ENCODE results near the gene KDM5D.

DNA sequence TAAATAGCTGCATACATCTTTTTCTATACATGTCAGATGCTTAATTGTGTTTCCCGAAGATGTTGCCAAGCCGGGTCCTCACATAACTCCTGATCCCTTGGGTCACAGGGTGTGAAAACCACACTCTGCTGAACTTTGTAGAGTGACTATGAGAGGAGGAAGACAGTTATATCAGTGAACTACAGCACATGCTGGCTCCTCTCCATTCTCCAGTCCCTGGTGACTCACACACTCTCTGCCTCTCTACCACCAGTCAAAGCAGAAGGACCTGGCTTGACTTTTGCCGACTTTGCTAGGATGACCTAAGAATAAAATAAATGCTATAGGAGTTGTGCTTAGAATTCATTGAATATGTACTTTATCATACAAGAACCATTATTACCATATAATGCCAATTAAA, 23.8 kb upstream of the KDM5D start:
- TF ChIP-seq, protein P1, sequence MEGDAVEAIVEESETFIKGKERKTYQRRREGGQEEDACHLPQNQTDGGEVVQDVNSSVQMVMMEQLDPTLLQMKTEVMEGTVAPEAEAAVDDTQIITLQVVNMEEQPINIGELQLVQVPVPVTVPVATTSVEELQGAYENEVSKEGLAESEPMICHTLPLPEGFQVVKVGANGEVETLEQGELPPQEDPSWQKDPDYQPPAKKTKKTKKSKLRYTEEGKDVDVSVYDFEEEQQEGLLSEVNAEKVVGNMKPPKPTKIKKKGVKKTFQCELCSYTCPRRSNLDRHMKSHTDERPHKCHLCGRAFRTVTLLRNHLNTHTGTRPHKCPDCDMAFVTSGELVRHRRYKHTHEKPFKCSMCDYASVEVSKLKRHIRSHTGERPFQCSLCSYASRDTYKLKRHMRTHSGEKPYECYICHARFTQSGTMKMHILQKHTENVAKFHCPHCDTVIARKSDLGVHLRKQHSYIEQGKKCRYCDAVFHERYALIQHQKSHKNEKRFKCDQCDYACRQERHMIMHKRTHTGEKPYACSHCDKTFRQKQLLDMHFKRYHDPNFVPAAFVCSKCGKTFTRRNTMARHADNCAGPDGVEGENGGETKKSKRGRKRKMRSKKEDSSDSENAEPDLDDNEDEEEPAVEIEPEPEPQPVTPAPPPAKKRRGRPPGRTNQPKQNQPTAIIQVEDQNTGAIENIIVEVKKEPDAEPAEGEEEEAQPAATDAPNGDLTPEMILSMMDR (conservative IDR thresholded peaks at IDR 0.05): no peak
- no peak for TF ChIP-seq ZFX (IDR thresholded peaks at IDR 0.05)
